ENCODE data around the gene DDX24. TPM values are rescaled to one million over a fixed set of nuclear protein-coding genes. Genes with fewer than 3 reads are reported as not detected.
A peak's percentile ranks its signal among the peaks of the same experiment; 100 is the strongest.

The DDX24 gene
- total RNA-seq, 2 donors from 2014 or later, result 131 to 137 TPM

DNA sequence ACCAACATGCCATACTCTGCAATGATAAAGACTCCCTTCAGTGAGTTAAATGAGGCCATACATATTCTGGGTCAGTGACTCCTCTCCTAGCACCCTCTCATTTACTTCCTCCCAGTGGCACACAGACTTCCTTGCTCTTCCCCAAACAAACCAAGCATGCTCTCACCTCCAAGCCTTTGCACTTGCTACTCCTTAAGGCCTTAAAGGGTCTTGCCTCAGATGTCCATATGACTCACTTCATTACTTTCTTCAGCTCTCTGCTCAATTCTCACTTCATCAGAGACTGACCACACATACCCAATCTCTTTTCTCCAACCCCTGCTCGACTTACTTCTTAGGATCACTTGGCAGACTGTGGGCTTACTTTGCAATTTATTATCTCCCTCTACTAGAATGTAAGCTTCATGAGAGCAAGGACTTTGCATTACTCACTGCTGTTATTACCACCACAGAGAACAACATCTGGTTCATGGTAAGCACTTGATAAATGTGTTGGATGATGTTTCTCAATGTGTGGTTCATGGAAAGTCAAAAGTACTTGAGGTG lies 22.8 kb downstream of the DDX24 start:
- Histone ChIP-seq H3K27me3 (ENCODE audit: control insufficient read depth, insufficient read depth, low read length, poor library complexity, severe bottlenecking) (no peaks in the 10 kb centered on the region), H3K27ac (ENCODE audit: low read depth, low read length) (no peak overlapping the region), H3K4me1 (ENCODE audit: control insufficient read depth, insufficient read depth, low read length) (no peaks in the 10 kb centered on the region), H3K9me3 (ENCODE audit: control insufficient read depth, low read length) (no peaks in the 10 kb centered on the region), H3K4me3 (ENCODE audit: low read length) (no peak overlapping the region), H3K9ac (ENCODE audit: extremely low read depth, low read length, poor library complexity, severe bottlenecking) (no peak overlapping the region), H3K36me3 (ENCODE audit: control insufficient read depth, insufficient read depth, low read length) (peaks cover 90% of the 10 kb centered on the region)
- no peaks in the 10 kb centered on the region for H3K27me3 Mint-ChIP-seq (ENCODE audit: insufficient read depth)
- H3K4me1 Mint-ChIP-seq, result peaks cover 10% of the 10 kb centered on the region
- H3K27ac Mint-ChIP-seq, result peak overlapping the region; percentile 44
- H3K36me3 Mint-ChIP-seq (ENCODE audit: low read depth), result peaks cover 79% of the 10 kb centered on the region
- TF ChIP-seq, protein P1, sequence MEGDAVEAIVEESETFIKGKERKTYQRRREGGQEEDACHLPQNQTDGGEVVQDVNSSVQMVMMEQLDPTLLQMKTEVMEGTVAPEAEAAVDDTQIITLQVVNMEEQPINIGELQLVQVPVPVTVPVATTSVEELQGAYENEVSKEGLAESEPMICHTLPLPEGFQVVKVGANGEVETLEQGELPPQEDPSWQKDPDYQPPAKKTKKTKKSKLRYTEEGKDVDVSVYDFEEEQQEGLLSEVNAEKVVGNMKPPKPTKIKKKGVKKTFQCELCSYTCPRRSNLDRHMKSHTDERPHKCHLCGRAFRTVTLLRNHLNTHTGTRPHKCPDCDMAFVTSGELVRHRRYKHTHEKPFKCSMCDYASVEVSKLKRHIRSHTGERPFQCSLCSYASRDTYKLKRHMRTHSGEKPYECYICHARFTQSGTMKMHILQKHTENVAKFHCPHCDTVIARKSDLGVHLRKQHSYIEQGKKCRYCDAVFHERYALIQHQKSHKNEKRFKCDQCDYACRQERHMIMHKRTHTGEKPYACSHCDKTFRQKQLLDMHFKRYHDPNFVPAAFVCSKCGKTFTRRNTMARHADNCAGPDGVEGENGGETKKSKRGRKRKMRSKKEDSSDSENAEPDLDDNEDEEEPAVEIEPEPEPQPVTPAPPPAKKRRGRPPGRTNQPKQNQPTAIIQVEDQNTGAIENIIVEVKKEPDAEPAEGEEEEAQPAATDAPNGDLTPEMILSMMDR (conservative IDR thresholded peaks at IDR 0.05), result no peak
- no peak overlapping the region for H3K4me3 Mint-ChIP-seq
- H3K9me3 Mint-ChIP-seq, result no peaks in the 10 kb centered on the region
- no peak for DNase-seq
- WGBS, 2 experiments (ENCODE audit: insufficient coverage in 1 of 2, insufficient read length in 1 of 2), result 94 to 100% methylated on average over 1 of the region's 1 CpG

DNA sequence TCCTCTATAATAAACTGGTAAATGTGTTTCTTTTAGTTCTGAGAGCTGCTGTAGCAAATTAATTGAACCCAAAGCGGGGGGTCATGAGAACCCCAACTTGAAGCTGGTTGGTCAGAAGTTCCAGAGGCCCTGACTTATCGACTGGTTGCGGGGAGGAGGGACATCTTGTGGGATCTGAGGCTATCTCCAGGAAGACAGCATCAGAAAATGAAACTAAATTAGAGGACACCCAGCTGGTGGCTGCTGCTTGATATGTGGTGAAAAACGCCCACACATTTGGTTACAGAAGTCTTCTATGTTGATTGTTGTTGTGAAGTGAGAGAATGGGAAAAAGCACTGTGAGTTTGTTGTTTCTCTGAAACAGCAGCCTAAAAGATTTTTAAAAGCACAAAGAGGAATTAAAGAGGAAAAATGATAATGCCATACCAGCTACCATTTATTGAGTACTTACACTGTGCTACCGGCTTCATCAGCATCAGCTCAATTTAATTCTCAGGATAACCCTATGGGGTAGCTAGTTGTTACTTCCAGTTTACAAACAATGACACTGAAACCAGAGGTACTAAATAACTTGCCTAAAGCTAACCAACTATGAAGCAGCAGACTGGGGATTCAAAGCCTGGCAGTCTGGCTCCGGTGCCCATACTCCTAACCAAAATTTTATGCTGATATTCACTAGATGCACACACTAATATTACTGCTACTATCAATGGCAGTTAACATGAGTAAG lies 24.3 kb downstream of the DDX24 start:
- H3K36me3 ChIP-seq (ENCODE audit: control insufficient read depth, insufficient read depth, low read length), result peaks cover 96% of the 10 kb centered on the region
- Mint-ChIP-seq H3K4me3 (no peak overlapping the region), H3K27me3 (ENCODE audit: insufficient read depth) (no peaks in the 10 kb centered on the region), H3K4me1 (no peaks in the 10 kb centered on the region), H3K9me3 (no peaks in the 10 kb centered on the region), H3K27ac (no peak overlapping the region), H3K36me3 (ENCODE audit: low read depth) (peaks cover 82% of the 10 kb centered on the region)
- no peaks in the 10 kb centered on the region for H3K9me3 ChIP-seq (ENCODE audit: control insufficient read depth, low read length)
- no peaks in the 10 kb centered on the region for H3K27me3 ChIP-seq (ENCODE audit: control insufficient read depth, insufficient read depth, low read length, poor library complexity, severe bottlenecking)
- H3K27ac ChIP-seq (ENCODE audit: low read depth, low read length), result no peak overlapping the region
- no peak overlapping the region for H3K9ac ChIP-seq (ENCODE audit: extremely low read depth, low read length, poor library complexity, severe bottlenecking)
- TF ChIP-seq, protein P1 (conservative IDR thresholded peaks at IDR 0.05), result no peak
- 91% methylated on average over 5 to 6 of the region's 6 CpGs for WGBS, 2 experiments (ENCODE audit: insufficient coverage in 1 of 2, insufficient read length in 1 of 2)
- DNase-seq, result no peak
- no peak overlapping the region for H3K4me3 ChIP-seq (ENCODE audit: low read length)
- H3K4me1 ChIP-seq (ENCODE audit: control insufficient read depth, insufficient read depth, low read length), result no peaks in the 10 kb centered on the region

DNA sequence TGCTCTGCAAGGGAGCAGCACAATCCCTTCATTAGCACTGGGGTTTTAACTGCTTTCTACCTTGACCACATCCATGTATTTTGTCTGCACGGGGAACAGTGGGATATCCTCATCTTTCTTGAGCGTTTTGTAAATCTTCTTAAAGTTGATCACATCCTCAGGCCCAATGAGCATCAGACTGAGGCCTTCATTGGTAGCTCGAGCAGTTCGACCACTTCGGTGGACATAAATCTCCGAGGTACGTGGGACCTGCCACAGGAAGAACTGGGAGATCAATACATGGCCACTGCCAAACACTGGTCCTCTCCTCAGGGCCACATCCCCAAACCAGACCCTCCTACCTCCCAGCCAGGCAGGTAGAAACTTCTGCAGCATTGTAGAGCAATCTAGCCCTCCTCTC lies 26.1 kb downstream of the DDX24 start:
- H3K9ac ChIP-seq (ENCODE audit: extremely low read depth, low read length, poor library complexity, severe bottlenecking), result no peak overlapping the region
- H3K4me3 Mint-ChIP-seq, result no peak overlapping the region
- DNase-seq, result peak; percentile 7
- H3K36me3 ChIP-seq (ENCODE audit: control insufficient read depth, insufficient read depth, low read length), result peaks cover 95% of the 10 kb centered on the region
- H3K4me1 ChIP-seq (ENCODE audit: control insufficient read depth, insufficient read depth, low read length), result no peaks in the 10 kb centered on the region
- no peak overlapping the region for H3K27ac ChIP-seq (ENCODE audit: low read depth, low read length)
- H3K4me1 Mint-ChIP-seq, result no peaks in the 10 kb centered on the region
- no peak overlapping the region for H3K4me3 ChIP-seq (ENCODE audit: low read length)
- no peaks in the 10 kb centered on the region for H3K27me3 Mint-ChIP-seq (ENCODE audit: insufficient read depth)
- peaks cover 79% of the 10 kb centered on the region for H3K36me3 Mint-ChIP-seq (ENCODE audit: low read depth)
- no peaks in the 10 kb centered on the region for H3K9me3 Mint-ChIP-seq
- no peak overlapping the region for H3K27ac Mint-ChIP-seq
- WGBS, 2 experiments (ENCODE audit: insufficient coverage in 1 of 2, insufficient read length in 1 of 2), result 94 to 96% methylated on average over 3 to 7 of the region's 7 CpGs
- no peaks in the 10 kb centered on the region for H3K27me3 ChIP-seq (ENCODE audit: control insufficient read depth, insufficient read depth, low read length, poor library complexity, severe bottlenecking)
- no peaks in the 10 kb centered on the region for H3K9me3 ChIP-seq (ENCODE audit: control insufficient read depth, low read length)
- TF ChIP-seq, protein P1 (conservative IDR thresholded peaks at IDR 0.05), result no peak

All from endodermal cell (in vitro differentiated cells).